ENCODE data around the gene DRG2.

The DRG2 gene

DNA sequence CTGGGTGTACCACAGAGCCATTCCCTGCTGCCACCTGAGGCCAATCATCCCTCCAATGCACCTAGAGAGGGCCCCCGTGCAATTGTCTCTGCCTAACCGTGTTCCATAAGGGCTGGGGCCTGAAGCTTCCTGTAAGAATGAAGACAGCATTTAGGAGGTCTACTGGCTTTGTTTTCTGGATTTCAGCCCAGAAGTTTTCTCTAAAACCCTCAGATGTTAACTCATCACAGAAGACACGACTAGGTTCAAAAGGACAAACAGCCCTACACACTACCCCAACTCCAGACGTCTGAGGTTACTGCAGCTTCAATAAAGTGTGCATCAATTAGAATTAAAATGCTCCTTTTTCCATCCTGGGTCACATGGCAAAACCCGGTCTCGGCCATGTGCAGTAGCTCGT, 10.8 kb upstream of the DRG2 start:
- no peak overlapping the region for H3K4me2 ChIP-seq
- no peak overlapping the region for H2AFZ ChIP-seq (ENCODE audit: low read depth)
- no peaks in the 10 kb centered on the region for H4K20me1 ChIP-seq (ENCODE audit: insufficient read depth)
- H3K79me2 ChIP-seq (ENCODE audit: insufficient read depth, low read depth): no peaks in the 10 kb centered on the region
- no peak overlapping the region for H3K9ac ChIP-seq
- TF ChIP-seq CTCF (conservative IDR thresholded peaks at IDR 0.05; ENCODE audit: low read depth, low read length): no peak
- H3K4me1 ChIP-seq (ENCODE audit: low read depth, poor library complexity, severe bottlenecking): no peaks in the 10 kb centered on the region
- no peaks in the 10 kb centered on the region for H3K27me3 ChIP-seq (ENCODE audit: insufficient read depth, low read depth)
- no peak overlapping the region for H3K4me3 ChIP-seq (IDR thresholded peaks at IDR 0.05; ENCODE audit: insufficient read depth, low read depth, low read length)
- no peak overlapping the region for H3K27ac ChIP-seq
- H3K36me3 ChIP-seq (ENCODE audit: insufficient read depth): no peaks in the 10 kb centered on the region

GRCh38 chr17:18079543-18079942, 8.2 kb upstream of the DRG2 start:
- H3K4me3 ChIP-seq (IDR thresholded peaks at IDR 0.05; ENCODE audit: insufficient read depth, low read depth, low read length): no peak overlapping the region
- H3K9ac ChIP-seq: no peak overlapping the region
- no peak overlapping the region for H3K27ac ChIP-seq
- H4K20me1 ChIP-seq (ENCODE audit: insufficient read depth): no peaks in the 10 kb centered on the region
- H3K79me2 ChIP-seq (ENCODE audit: insufficient read depth, low read depth): no peaks in the 10 kb centered on the region
- H3K4me2 ChIP-seq: no peak overlapping the region
- no peak for TF ChIP-seq CTCF (conservative IDR thresholded peaks at IDR 0.05; ENCODE audit: low read depth, low read length)
- no peak overlapping the region for H2AFZ ChIP-seq (ENCODE audit: low read depth)
- no peaks in the 10 kb centered on the region for H3K27me3 ChIP-seq (ENCODE audit: insufficient read depth, low read depth)
- no peaks in the 10 kb centered on the region for H3K36me3 ChIP-seq (ENCODE audit: insufficient read depth)
- H3K4me1 ChIP-seq (ENCODE audit: low read depth, poor library complexity, severe bottlenecking): no peaks in the 10 kb centered on the region

- H3K27ac ChIP-seq: no peak overlapping the region
- H3K4me3 ChIP-seq (IDR thresholded peaks at IDR 0.05; ENCODE audit: insufficient read depth, low read depth, low read length): no peak overlapping the region
- H3K27me3 ChIP-seq (ENCODE audit: insufficient read depth, low read depth): no peaks in the 10 kb centered on the region
- H3K36me3 ChIP-seq (ENCODE audit: insufficient read depth): no peaks in the 10 kb centered on the region
- TF ChIP-seq CTCF (conservative IDR thresholded peaks at IDR 0.05; ENCODE audit: low read depth, low read length): no peak
- peaks cover 15% of the 10 kb centered on the region for H3K79me2 ChIP-seq (ENCODE audit: insufficient read depth, low read depth)
- H3K4me2 ChIP-seq: no peak overlapping the region
- no peak overlapping the region for H3K9ac ChIP-seq
- no peaks in the 10 kb centered on the region for H4K20me1 ChIP-seq (ENCODE audit: insufficient read depth)
- no peak overlapping the region for H2AFZ ChIP-seq (ENCODE audit: low read depth)
- H3K4me1 ChIP-seq (ENCODE audit: low read depth, poor library complexity, severe bottlenecking): no peaks in the 10 kb centered on the region
These were observed 3.5 kb upstream of the DRG2 start for GRCh38 chr17:18084256-18084655.

DNA sequence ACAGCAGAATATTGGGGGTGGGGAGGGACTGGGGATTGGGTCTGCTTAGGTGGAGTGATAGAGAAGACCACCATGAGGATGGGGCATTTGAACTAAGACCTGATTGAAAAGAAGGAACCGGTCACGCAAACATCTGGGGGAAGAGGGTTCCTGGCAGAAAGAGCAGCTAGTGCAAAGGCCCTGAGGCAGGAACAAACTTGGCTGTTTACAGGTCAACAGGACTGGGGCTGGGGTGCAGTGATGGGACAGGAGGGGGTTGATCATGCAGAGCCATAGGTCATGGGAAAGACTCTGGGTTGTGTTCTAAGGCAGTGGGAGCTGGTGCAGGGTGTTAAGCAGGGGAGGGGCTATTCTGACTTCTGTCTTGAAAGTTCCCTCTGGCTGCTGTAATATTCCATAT, 1.9 kb downstream of the DRG2 start:
- Histone ChIP-seq H3K4me3 (IDR thresholded peaks at IDR 0.05; ENCODE audit: insufficient read depth, low read depth, low read length) (no peak overlapping the region), H3K27ac (no peak overlapping the region), H3K36me3 (ENCODE audit: insufficient read depth) (no peaks in the 10 kb centered on the region), H4K20me1 (ENCODE audit: insufficient read depth) (no peaks in the 10 kb centered on the region), H3K9ac (no peak overlapping the region), H2AFZ (ENCODE audit: low read depth) (no peak overlapping the region), H3K4me2 (no peak overlapping the region), H3K4me1 (ENCODE audit: low read depth, poor library complexity, severe bottlenecking) (no peaks in the 10 kb centered on the region), H3K27me3 (ENCODE audit: insufficient read depth, low read depth) (no peaks in the 10 kb centered on the region), H3K79me2 (ENCODE audit: insufficient read depth, low read depth) (peaks cover 17% of the 10 kb centered on the region)
- no peak for TF ChIP-seq CTCF (conservative IDR thresholded peaks at IDR 0.05; ENCODE audit: low read depth, low read length)
